Measurements from ENCODE around the gene GINS2.

Gene GINS2

DNA sequence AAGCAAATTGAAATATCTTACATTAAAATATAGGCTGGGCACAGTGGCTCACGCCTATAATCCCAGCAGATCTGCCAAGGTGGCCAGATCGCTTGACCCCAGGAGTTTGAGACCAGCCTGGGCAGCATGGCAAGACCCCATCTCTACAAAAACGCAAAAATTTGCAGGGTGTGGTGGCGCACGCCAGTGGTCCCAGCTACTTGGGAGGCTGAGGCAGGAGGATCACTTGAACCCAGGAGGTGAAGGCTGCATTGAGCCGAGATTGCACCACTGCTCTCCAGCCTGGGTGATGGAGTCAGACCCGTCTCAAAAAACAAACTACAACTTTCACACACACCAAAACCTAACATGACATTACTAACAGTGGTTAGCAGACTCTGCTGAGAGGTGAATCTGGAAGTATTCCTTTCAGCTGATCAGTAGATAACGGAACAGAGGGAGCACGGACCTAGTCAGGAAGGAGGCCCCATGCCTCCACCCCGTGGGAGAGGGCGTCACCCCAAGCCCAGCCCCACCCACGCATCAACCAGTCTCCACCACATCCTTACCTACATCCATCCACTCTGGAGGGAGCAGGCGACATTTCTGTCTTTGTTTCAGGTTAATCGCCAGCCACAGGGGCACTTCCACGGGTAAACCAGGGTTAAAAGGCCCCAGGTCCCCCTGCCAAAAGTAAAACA is 1.7 kb downstream of the GINS2 start:
- no peak for DNase-seq (ENCODE audit: low read depth, low spot score)
- TF ChIP-seq, protein P1, sequence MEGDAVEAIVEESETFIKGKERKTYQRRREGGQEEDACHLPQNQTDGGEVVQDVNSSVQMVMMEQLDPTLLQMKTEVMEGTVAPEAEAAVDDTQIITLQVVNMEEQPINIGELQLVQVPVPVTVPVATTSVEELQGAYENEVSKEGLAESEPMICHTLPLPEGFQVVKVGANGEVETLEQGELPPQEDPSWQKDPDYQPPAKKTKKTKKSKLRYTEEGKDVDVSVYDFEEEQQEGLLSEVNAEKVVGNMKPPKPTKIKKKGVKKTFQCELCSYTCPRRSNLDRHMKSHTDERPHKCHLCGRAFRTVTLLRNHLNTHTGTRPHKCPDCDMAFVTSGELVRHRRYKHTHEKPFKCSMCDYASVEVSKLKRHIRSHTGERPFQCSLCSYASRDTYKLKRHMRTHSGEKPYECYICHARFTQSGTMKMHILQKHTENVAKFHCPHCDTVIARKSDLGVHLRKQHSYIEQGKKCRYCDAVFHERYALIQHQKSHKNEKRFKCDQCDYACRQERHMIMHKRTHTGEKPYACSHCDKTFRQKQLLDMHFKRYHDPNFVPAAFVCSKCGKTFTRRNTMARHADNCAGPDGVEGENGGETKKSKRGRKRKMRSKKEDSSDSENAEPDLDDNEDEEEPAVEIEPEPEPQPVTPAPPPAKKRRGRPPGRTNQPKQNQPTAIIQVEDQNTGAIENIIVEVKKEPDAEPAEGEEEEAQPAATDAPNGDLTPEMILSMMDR (IDR thresholded peaks at IDR 0.05; ENCODE audit: low read depth, low read length) = no peak
- no peak overlapping the region for H3K4me3 ChIP-seq (ENCODE audit: low read depth, low read length)
- in situ Hi-C loops (cut with HindIII; ENCODE audit: low sequenced_read_pairs) = no loop called here

- H3K4me3 ChIP-seq (ENCODE audit: low read depth, low read length) = no peak overlapping the region
- no peak for DNase-seq (ENCODE audit: low read depth, low spot score)
- TF ChIP-seq, protein P1 (IDR thresholded peaks at IDR 0.05; ENCODE audit: low read depth, low read length) = no peak
- in situ Hi-C loops (cut with HindIII; ENCODE audit: low sequenced_read_pairs) = no loop called here
Observed at GRCh38 chr16:85685251-85685650, 3.5 kb downstream of the GINS2 start.

GRCh38 chr16:85683363-85683762 is 5.4 kb downstream of the GINS2 start:
- TF ChIP-seq, protein P1 (IDR thresholded peaks at IDR 0.05; ENCODE audit: low read depth, low read length) = no peak
- no peak overlapping the region for H3K4me3 ChIP-seq (ENCODE audit: low read depth, low read length)
- in situ Hi-C loops (cut with HindIII; ENCODE audit: low sequenced_read_pairs) = no loop called here
- no peak for DNase-seq (ENCODE audit: low read depth, low spot score)

DNA sequence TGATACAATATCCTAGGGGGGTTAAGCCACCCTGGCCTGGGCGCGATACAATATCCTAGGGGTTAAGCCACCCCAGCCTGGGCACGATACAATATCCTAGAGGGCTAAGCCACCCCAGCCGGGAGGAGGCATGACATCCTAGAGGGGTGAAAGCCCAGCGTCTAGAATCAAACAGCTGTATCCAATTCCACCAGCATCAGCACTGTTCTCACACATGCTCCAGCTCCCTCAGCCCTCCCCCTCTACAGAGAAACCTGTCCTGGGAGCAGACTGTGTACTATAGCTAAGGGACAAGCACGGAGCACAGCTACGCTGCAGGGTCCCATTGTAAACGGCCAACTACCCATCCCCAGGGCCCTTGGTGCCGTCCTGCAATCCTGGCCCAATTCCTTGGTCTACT is 6.2 kb downstream of the GINS2 start:
- DNase-seq (ENCODE audit: low read depth, low spot score) = no peak
- in situ Hi-C loops (cut with HindIII; ENCODE audit: low sequenced_read_pairs) = no loop called here
- TF ChIP-seq, protein P1 (IDR thresholded peaks at IDR 0.05; ENCODE audit: low read depth, low read length) = no peak
- no peak overlapping the region for H3K4me3 ChIP-seq (ENCODE audit: low read depth, low read length)

DNA sequence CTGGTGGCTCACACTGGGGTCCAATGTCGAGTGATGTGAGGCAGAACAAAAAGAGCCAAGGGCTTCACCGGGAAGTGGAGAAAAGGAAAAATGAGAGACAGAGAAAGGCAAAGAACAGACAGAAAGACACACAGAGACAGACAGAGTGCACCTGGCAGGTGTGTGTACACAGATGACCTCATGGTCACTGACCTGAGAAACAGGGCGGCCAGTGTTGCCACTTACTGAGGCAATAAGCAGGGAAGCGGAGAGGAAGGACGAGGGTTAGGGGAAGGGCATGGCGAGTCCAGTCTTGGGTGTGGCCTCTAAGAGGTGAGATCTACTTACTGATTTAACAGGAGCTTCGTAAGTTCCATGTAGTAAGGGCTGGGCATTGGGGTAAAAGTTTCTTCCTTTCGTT is 7.5 kb downstream of the GINS2 start:
- TF ChIP-seq, protein P1 (IDR thresholded peaks at IDR 0.05; ENCODE audit: low read depth, low read length) = no peak
- in situ Hi-C loops (cut with HindIII; ENCODE audit: low sequenced_read_pairs) = no loop called here
- no peak for DNase-seq (ENCODE audit: low read depth, low spot score)
- H3K4me3 ChIP-seq (ENCODE audit: low read depth, low read length) = no peak overlapping the region

DNA sequence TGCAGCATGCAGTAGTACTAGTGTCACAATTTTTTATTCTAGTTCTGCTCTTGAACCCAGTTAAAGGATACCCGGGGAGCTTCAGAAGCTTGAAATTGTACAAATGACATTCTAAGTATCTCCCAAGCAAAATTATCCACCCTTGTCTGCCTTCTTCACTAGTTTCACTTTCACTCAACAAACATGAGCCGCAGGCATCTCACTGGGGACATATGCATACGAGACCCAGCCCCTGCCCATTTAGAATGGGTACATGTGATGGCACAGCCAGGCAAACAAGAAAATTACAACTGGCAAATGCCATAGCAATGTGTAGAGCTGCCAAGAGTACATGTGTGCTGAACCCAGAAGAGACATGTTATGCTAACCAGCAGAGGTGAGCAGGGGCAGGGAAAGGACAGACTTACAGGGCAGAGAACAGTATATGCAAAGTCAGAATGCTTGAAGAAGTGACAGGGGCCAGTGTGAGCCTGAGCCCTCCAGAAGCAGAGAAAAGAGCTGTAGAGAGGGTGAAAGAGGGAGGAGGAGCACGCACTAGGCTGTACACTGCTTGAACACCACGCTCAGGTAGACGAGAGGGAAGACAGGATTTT is 8.3 kb downstream of the GINS2 start:
- H3K4me3 ChIP-seq (ENCODE audit: low read depth, low read length) = no peak overlapping the region
- TF ChIP-seq, protein P1 (IDR thresholded peaks at IDR 0.05; ENCODE audit: low read depth, low read length) = no peak
- no peak for DNase-seq (ENCODE audit: low read depth, low spot score)
- in situ Hi-C loops (cut with HindIII; ENCODE audit: low sequenced_read_pairs) = no loop called here

All from astrocyte of the spinal cord (primary cell).